HG02623 (cell line): Measurements from ENCODE around the gene CARD9.
"Not testable (repeated sequence)": the region's sequence is repeated elsewhere in the genome, so short reads cannot be mapped to it uniquely, and the experiment has no call there.

Source experiments
- ATAC-seq: cut with Tn5 transposase; IDR thresholded peaks from one replicate; pipeline ENCODE4 v1.9.1; 2021; ENCODE audit warnings: moderate library complexity; ENCODE audit not compliant: unreplicated experiment

CARD9 gene

GRCh38 chr9:136364942-136365774 is 8.3 kb downstream of the CARD9 start:
- no peak for ATAC-seq

GRCh38 chr9:136363949-136364748 is 9.3 kb downstream of the CARD9 start:
- ATAC-seq: no peak

DNA sequence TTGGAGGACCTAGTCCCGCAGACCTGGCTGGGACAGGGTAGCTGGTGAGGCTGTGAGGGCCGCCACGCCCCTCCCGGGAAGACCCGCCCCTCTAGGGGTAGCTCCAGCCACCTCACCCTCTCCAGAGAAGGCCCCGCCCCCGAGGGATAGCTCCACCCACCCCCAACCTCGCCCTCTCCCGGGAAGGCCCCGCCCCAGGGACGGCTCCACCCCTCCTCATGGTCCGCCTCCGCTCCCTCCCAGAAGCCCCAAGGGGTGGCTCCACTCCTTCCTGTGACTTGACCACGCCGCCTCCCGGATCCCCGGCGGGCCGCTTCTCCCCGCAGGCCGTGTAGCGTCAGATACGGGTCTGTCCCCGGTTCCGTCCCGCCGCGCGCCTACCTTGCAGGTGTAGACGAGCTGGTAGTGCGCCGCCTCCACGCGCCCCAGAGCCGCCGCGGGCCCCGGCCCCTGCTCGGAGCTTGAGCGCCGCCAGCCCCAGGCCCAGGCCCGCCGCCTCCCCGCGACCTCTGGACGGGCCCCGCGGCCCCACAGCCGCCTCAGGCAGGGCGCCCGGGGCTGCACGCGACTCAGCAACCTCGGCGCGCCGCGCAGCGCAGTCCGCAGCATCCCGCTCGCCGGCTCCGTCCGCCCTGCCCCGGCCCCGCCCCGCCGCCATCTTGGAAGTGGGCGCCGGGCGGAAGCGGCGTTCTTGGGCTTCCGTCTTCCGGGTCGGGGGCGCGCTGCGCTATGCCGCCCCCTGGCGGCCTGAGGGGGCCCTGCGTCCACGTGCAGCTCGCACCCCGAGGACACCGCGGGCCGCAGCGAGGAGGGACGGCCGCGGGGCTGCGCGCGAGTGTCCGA is 10.1 kb downstream of the CARD9 start, which contains the start of gene DNLZ:
Gene DNLZ (minus strand): TSS at position 639 of the 843 bp plus-strand sequence. CDS start 30 bp downstream, at position 609.
- peak; percentile 68 for ATAC-seq

DNA sequence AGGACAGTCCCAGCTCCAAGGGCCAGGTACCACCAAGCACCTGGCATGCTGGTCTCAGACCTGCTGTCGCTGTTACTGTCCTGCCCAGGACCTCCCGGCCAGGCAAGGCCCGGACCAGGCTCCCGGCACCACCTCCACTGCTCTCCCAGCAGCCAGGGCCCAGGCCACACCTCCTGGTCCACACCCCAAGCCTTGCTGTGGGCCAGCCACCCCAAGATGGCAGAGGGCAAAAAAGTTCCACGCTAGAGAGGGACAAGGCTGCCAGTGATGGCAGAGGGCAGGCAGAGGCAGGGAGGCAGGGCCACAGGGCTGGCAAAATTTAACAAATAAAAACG is 11.1 kb downstream of the CARD9 start:
- ATAC-seq: no peak

- no peak for ATAC-seq
These were observed 11.6 kb downstream of the CARD9 start for GRCh38 chr9:136361754-136362449.

- no peak for ATAC-seq
These were observed 12.3 kb downstream of the CARD9 start for GRCh38 chr9:136361047-136361753.

GRCh38 chr9:136359774-136360718 is 13.4 kb downstream of the CARD9 start:
- ATAC-seq: no peak

- no peak for ATAC-seq
These were observed 14.6 kb downstream of the CARD9 start for GRCh38 chr9:136358888-136359287.

DNA sequence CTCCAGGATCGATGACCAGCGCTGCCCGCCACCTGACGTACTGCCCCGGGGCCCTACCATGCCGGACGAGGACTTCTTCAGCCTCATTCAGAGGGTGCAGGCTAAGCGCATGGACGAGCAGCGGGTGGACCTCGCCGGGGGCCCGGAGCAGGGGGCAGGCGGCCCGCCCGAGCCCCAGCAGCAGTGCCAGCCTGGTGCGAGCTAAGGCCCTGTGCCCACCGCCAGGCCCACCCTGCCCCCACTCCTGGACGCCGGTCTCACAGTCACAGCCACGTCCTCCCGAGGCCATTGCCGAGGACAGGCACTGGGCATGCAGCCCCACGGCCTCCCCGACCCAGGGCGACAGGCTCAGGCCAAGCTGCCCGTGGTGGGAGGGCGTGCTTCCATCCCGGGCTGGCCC is 15.5 kb downstream of the CARD9 start:
- no peak for ATAC-seq

DNA sequence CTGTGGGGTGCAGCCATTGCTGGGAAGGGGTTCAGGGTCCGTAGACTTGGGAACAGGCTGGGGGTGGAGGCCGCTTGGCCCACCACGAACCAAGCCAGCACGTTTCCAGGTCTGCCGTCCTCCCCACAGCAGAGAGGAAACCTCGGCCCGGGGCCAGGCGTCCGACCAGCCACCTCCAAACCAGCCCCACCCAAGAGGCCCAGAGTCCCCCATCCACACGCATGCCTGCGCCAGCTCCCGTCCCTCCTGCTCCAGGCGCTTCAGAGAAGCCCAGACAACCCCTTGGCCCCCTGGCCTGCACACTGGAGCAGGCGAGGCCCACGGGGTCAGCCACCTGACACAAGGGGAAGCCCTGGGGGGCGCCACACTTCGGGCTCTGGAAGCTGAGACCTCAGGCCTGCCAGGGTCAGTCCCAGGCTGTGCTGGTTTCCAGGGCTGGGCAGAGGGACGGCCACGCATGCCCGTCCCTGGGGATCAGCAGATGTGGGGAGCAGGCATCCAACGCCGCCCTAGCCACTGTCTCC is 16.2 kb downstream of the CARD9 start:
- ATAC-seq: no peak

GRCh38 chr9:136355616-136356557 is 17.6 kb downstream of the CARD9 start:
- ATAC-seq: no peak

GRCh38 chr9:136354592-136355085 is 18.8 kb downstream of the CARD9 start:
- ATAC-seq: no peak

GRCh38 chr9:136353757-136354488 is 19.5 kb downstream of the CARD9 start:
- ATAC-seq: no peak

DNA sequence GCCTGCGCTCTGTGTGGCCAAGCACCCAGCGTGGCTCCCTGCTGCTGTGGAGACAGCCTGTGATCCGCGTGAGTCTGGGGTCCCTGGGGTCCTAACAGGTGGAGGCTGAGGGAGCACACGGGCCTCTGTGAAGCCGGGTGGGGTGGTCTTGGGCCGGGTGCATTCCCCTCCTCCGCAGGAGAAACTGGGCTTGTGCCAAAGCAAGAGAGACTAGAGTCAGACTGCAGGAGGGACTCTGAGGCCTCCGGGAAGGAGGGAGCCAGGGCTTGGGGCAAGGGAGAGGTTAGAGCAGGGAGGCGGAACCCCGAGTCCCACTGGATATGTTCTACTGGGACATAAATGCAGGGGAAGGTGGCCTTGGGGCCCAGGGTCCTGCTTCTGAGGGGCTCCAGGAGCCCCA is 20.4 kb downstream of the CARD9 start:
- ATAC-seq: no peak

GRCh38 chr9:136352682-136353081 is 20.8 kb downstream of the CARD9 start:
- ATAC-seq: no peak

DNA sequence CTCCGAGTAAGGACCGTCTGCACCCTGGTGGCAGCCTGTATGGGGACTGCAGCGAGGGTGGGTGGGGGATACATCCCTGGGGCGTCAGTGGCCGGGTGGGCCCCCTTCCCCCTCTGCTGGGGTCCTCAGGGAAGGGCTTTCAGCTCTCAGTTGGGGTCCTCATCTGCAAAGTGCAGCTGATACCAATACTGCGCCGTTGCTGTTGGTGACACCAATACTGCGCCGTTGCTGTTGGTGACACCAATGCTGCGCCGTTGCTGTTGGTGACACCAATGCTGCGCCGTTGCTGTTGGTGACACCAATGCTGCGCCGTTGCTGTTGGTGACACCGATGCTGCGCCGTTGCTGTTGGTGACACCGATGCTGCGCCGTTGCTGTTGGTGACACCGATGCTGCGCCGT is 21.6 kb downstream of the CARD9 start:
- not testable (repeated sequence) for ATAC-seq
